Measurements from ENCODE around the gene FOXP1. TPM values are rescaled to one million over a fixed set of nuclear protein-coding genes. Genes with fewer than 3 reads are reported as not detected.

The FOXP1 gene
- total RNA-seq, 1 experiment from 2014 or later, result 2.9 TPM

DNA sequence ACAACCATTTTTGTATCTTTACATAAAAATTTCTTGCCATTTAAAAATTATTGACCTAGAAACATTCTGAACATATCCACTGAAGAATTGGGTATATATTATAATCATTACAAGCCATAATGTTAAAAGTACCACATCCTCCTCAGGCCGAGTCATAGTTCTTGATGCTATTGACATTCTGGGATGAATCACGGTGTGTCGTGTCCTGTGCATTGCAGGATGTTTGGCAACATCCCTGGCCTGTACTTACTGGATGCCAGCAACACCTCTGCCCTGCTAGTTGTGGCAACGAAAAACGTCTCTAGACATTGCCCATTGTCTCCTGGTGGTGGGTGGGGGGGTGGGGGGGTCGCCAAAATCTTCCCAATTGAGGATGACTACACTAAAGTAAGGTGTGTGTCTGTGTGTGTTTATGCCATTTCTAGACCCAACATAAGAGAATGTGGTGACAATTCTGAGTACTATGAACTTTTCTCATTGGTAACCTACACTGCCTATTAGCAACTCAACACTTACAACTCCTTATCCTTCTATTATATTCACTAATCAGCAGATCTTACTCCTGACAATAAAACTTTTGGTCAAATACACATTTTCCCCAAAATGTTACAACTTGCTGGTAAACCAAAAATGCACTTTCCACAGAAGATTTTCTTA, 471.6 kb downstream of the FOXP1 start:
- no TSS peak for BruUV-seq (replicated peaks)
- peak; percentile 73 for DNase-seq (ENCODE audit: low read depth, low spot score)
- intact Hi-C loops (cut with micrococcal nuclease; ENCODE audit: unreplicated experiment) (no loop called here), in situ Hi-C loops (cut with HindIII; ENCODE audit: low pct_unique_long_range_greater_than_20kb, low sequenced_read_pairs) (no loop called here)
- Histone ChIP-seq H3K4me3 (ENCODE audit: low read depth in 2 of 2, low read length in 2 of 2) (no peak overlapping the region), H3K36me3 (ENCODE audit: control insufficient read depth, insufficient read depth, low read length) (no peaks in the 10 kb centered on the region), H3K27ac (ENCODE audit: low read length) (no peak overlapping the region), H3K4me1 (ENCODE audit: control insufficient read depth, insufficient read depth, low read length) (no peaks in the 10 kb centered on the region), H3K27me3 (ENCODE audit: control insufficient read depth, insufficient read depth, low read length) (no peaks in the 10 kb centered on the region), H3K9me3 (ENCODE audit: control insufficient read depth, insufficient read depth, low read depth, low read length) (no peaks in the 10 kb centered on the region)
- ChIA-PET CTCF (no interaction called here), POLR2A (no interaction called here)
- no peak for ATAC-seq
- TF ChIP-seq TCF7L2 (IDR thresholded peaks at IDR 0.05; ENCODE audit: low read depth, low read length) (no peak), POLR2AphosphoS5 (IDR thresholded peaks at IDR 0.05; ENCODE audit: low read depth, low read length) (no peak), SIN3A (IDR thresholded peaks at IDR 0.05; ENCODE audit: borderline replicate concordance, insufficient read depth, low read depth, low read length) (no peak)
- TF ChIP-seq, protein P1, sequence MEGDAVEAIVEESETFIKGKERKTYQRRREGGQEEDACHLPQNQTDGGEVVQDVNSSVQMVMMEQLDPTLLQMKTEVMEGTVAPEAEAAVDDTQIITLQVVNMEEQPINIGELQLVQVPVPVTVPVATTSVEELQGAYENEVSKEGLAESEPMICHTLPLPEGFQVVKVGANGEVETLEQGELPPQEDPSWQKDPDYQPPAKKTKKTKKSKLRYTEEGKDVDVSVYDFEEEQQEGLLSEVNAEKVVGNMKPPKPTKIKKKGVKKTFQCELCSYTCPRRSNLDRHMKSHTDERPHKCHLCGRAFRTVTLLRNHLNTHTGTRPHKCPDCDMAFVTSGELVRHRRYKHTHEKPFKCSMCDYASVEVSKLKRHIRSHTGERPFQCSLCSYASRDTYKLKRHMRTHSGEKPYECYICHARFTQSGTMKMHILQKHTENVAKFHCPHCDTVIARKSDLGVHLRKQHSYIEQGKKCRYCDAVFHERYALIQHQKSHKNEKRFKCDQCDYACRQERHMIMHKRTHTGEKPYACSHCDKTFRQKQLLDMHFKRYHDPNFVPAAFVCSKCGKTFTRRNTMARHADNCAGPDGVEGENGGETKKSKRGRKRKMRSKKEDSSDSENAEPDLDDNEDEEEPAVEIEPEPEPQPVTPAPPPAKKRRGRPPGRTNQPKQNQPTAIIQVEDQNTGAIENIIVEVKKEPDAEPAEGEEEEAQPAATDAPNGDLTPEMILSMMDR (IDR thresholded peaks at IDR 0.05), result no peak
- TF ChIP-seq, protein P2, sequence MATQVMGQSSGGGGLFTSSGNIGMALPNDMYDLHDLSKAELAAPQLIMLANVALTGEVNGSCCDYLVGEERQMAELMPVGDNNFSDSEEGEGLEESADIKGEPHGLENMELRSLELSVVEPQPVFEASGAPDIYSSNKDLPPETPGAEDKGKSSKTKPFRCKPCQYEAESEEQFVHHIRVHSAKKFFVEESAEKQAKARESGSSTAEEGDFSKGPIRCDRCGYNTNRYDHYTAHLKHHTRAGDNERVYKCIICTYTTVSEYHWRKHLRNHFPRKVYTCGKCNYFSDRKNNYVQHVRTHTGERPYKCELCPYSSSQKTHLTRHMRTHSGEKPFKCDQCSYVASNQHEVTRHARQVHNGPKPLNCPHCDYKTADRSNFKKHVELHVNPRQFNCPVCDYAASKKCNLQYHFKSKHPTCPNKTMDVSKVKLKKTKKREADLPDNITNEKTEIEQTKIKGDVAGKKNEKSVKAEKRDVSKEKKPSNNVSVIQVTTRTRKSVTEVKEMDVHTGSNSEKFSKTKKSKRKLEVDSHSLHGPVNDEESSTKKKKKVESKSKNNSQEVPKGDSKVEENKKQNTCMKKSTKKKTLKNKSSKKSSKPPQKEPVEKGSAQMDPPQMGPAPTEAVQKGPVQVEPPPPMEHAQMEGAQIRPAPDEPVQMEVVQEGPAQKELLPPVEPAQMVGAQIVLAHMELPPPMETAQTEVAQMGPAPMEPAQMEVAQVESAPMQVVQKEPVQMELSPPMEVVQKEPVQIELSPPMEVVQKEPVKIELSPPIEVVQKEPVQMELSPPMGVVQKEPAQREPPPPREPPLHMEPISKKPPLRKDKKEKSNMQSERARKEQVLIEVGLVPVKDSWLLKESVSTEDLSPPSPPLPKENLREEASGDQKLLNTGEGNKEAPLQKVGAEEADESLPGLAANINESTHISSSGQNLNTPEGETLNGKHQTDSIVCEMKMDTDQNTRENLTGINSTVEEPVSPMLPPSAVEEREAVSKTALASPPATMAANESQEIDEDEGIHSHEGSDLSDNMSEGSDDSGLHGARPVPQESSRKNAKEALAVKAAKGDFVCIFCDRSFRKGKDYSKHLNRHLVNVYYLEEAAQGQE (IDR thresholded peaks at IDR 0.05; ENCODE audit: insufficient read depth in 1 of 2, low read depth in 2 of 2, low read length in 1 of 2), result no peak

DNA sequence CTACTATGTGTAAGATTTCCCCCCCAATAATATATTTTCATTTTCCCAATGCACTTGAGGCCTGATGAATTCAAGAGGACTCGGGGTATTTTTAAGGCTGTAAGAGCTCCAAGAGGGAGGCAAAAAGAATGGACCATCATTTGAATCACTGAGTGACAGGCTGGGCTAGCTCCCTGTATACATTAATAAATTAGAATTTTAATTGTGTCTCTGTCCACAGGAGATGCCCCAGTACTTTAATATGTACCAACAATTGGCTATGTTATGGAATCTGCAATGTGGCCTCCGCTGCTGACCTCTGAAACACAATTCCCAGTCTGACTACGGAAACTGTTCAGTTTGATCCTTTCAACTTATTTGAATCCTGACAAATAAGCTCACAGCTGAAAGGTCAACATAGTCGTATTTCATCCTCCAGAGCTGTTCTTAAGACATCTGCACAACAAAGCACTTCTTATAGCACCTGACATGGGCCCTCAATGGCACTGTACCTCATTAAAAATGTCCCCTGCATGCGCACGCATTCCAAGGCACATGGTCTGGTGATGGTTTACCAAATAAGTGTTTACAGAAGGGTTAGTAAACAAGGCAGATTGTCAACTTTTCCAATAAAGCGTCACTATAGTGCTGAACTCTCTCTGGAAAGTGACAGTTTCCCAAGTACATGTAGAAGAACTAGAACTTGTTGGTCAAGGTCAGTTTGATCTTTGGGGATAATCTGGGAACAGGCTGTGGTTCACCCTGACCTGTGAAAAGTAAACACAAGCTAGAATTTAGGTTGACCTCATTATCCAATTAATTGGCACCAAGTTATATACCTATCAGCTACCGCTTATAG, 472.9 kb downstream of the FOXP1 start:
- DNase-seq (ENCODE audit: low read depth, low spot score) (no peak), ATAC-seq (no peak)
- no peak for TF ChIP-seq TCF7L2 (IDR thresholded peaks at IDR 0.05; ENCODE audit: low read depth, low read length)
- TF ChIP-seq SIN3A (IDR thresholded peaks at IDR 0.05; ENCODE audit: borderline replicate concordance, insufficient read depth, low read depth, low read length), result no peak
- TF ChIP-seq POLR2AphosphoS5 (IDR thresholded peaks at IDR 0.05; ENCODE audit: low read depth, low read length), result no peak
- no peaks in the 10 kb centered on the region for H3K4me1 ChIP-seq (ENCODE audit: control insufficient read depth, insufficient read depth, low read length)
- no peaks in the 10 kb centered on the region for H3K27me3 ChIP-seq (ENCODE audit: control insufficient read depth, insufficient read depth, low read length)
- H3K36me3 ChIP-seq (ENCODE audit: control insufficient read depth, insufficient read depth, low read length), result no peaks in the 10 kb centered on the region
- H3K4me3 ChIP-seq (ENCODE audit: low read depth in 2 of 2, low read length in 2 of 2), result no peak overlapping the region
- ChIA-PET CTCF (interaction anchor here (0.6 kb wide), 2 partner anchors 560 to 994 kb away, joined by 3 read pairs; no protein-coding TSS in a partner anchor), POLR2A (interaction anchor here (0.6 kb wide), 1 partner anchor 446 kb away, joined by 4 read pairs; no protein-coding TSS in a partner anchor)
- H3K9me3 ChIP-seq (ENCODE audit: control insufficient read depth, insufficient read depth, low read depth, low read length), result no peaks in the 10 kb centered on the region
- intact Hi-C loops (cut with micrococcal nuclease; ENCODE audit: unreplicated experiment), result no loop called here
- no peak overlapping the region for H3K27ac ChIP-seq (ENCODE audit: low read length)
- BruUV-seq (replicated peaks), result no TSS peak
- in situ Hi-C loops (cut with HindIII; ENCODE audit: low pct_unique_long_range_greater_than_20kb, low sequenced_read_pairs), result no loop called here

Measured in Panc1 (cell line).